ENCODE data around the gene CPEB2.

- TF ChIP-seq ZNF274 (IDR thresholded peaks at IDR 0.05; ENCODE audit: borderline replicate concordance, extremely low read depth, low read length) (no peak), POLR2A (IDR thresholded peaks at IDR 0.05; ENCODE audit: control extremely low read depth in 1 of 2, low read depth in 2 of 2, low read length in 2 of 2) (no peak), ASH2L (IDR thresholded peaks at IDR 0.05; ENCODE audit: low read length) (no peak), CTCF (IDR thresholded peaks at IDR 0.05; ENCODE audit: control extremely low read depth in 1 of 3, insufficient read depth in 1 of 3, low read depth in 1 of 3, low read length in 3 of 3) (no peak), MAFK (IDR thresholded peaks at IDR 0.05; ENCODE audit: low read depth, low read length) (no peak), SIN3A (conservative IDR thresholded peaks at IDR 0.05 in 1 of 2, IDR thresholded peaks at IDR 0.05 in 1 of 2; ENCODE audit: low read depth in 1 of 2, low read length in 2 of 2) (no peak), RNF2 (IDR thresholded peaks at IDR 0.05; ENCODE audit: borderline replicate concordance, low read depth, low read length, missing control alignments, poor library complexity, severe bottlenecking) (no peak)
Observed at GRCh38 chr4:15018361-15018760, 16.1 kb downstream of the CPEB2 start.

All from H1 (cell line).